IPS-15b (cell line): ENCODE data around the gene NF2.

Experiments
- H3K27me3 ChIP-seq: one replicate; pipeline ENCODE4 v1.6.1; 2013; ENCODE audit warnings: low read length; ENCODE audit not compliant: control insufficient read depth, insufficient read depth
- H3K36me3 ChIP-seq: one replicate; pipeline ENCODE4 v1.6.1; 2013; ENCODE audit warnings: low read length; ENCODE audit not compliant: control insufficient read depth, insufficient read depth
- H3K4me1 ChIP-seq: one replicate; pipeline ENCODE4 v1.6.1; 2013; ENCODE audit warnings: mild to moderate bottlenecking, low read length; ENCODE audit not compliant: control insufficient read depth, insufficient read depth
- H3K4me3 ChIP-seq: one replicate; pipeline ENCODE4 v1.5.1; 2013; ENCODE audit warnings: low read depth, low read length
- H3K9ac ChIP-seq: one replicate; pipeline ENCODE4 v1.6.1; 2013; ENCODE audit warnings: low read depth, mild to moderate bottlenecking, low read length
- H3K9me3 ChIP-seq: one replicate; pipeline ENCODE4 v1.6.1; 2013; ENCODE audit warnings: mild to moderate bottlenecking, low read length; ENCODE audit not compliant: control insufficient read depth, insufficient read depth

The NF2 gene

GRCh38 chr22:29625090-29625825, 21.8 kb downstream of the NF2 start:
- H3K27me3 ChIP-seq = no peaks in the 10 kb centered on the region
- H3K9ac ChIP-seq = no peak overlapping the region
- no peak overlapping the region for H3K4me3 ChIP-seq
- H3K36me3 ChIP-seq = no peaks in the 10 kb centered on the region
- no peaks in the 10 kb centered on the region for H3K9me3 ChIP-seq
- H3K4me1 ChIP-seq = peaks cover 14% of the 10 kb centered on the region

GRCh38 chr22:29626497-29627195, 23.2 kb downstream of the NF2 start:
- H3K4me1 ChIP-seq = peaks cover 14% of the 10 kb centered on the region

GRCh38 chr22:29627196-29627535, 23.7 kb downstream of the NF2 start:
- H3K4me1 ChIP-seq = peaks cover 14% of the 10 kb centered on the region
- H3K9me3 ChIP-seq = no peaks in the 10 kb centered on the region
- H3K4me3 ChIP-seq = no peak overlapping the region
- no peaks in the 10 kb centered on the region for H3K27me3 ChIP-seq
- H3K9ac ChIP-seq = no peak overlapping the region
- H3K36me3 ChIP-seq = no peaks in the 10 kb centered on the region

More at GRCh38 chr22:29626497-29627195, 23.2 kb downstream of the NF2 start:
- Histone ChIP-seq H3K9ac (no peak overlapping the region), H3K4me3 (no peak overlapping the region), H3K9me3 (no peaks in the 10 kb centered on the region), H3K27me3 (no peaks in the 10 kb centered on the region), H3K36me3 (no peaks in the 10 kb centered on the region)

GRCh38 chr22:29628996-29629902, 25.8 kb downstream of the NF2 start:
- no peaks in the 10 kb centered on the region for H3K36me3 ChIP-seq
- H3K27me3 ChIP-seq = no peaks in the 10 kb centered on the region
- H3K9me3 ChIP-seq = no peaks in the 10 kb centered on the region
- no peak overlapping the region for H3K9ac ChIP-seq
- H3K4me1 ChIP-seq = peaks cover 11% of the 10 kb centered on the region
- H3K4me3 ChIP-seq = no peak overlapping the region

GRCh38 chr22:29629903-29630516, 26.6 kb downstream of the NF2 start:
- Histone ChIP-seq H3K9ac (peak overlapping the region; percentile 5), H3K9me3 (no peaks in the 10 kb centered on the region), H3K27me3 (no peaks in the 10 kb centered on the region), H3K4me3 (no peak overlapping the region), H3K36me3 (no peaks in the 10 kb centered on the region), H3K4me1 (peaks cover 11% of the 10 kb centered on the region)

GRCh38 chr22:29630987-29631386, 27.6 kb downstream of the NF2 start:
- H3K27me3 ChIP-seq = no peaks in the 10 kb centered on the region
- no peak overlapping the region for H3K4me3 ChIP-seq
- no peaks in the 10 kb centered on the region for H3K36me3 ChIP-seq
- no peak overlapping the region for H3K9ac ChIP-seq
- no peaks in the 10 kb centered on the region for H3K9me3 ChIP-seq
- peaks cover 7% of the 10 kb centered on the region for H3K4me1 ChIP-seq

GRCh38 chr22:29631725-29632124, 28.3 kb downstream of the NF2 start:
- H3K36me3 ChIP-seq = no peaks in the 10 kb centered on the region

GRCh38 chr22:29632672-29633071, 29.2 kb downstream of the NF2 start:
- Histone ChIP-seq H3K4me3 (no peak overlapping the region), H3K27me3 (no peaks in the 10 kb centered on the region), H3K36me3 (no peaks in the 10 kb centered on the region), H3K9ac (no peak overlapping the region), H3K4me1 (no peaks in the 10 kb centered on the region), H3K9me3 (no peaks in the 10 kb centered on the region)

More at GRCh38 chr22:29631725-29632124, 28.3 kb downstream of the NF2 start:
- Histone ChIP-seq H3K27me3 (no peaks in the 10 kb centered on the region), H3K9ac (no peak overlapping the region), H3K4me1 (peaks cover 7% of the 10 kb centered on the region), H3K4me3 (no peak overlapping the region), H3K9me3 (no peaks in the 10 kb centered on the region)

GRCh38 chr22:29633514-29634312, 30.3 kb downstream of the NF2 start:
- H3K4me3 ChIP-seq = no peak overlapping the region
- no peaks in the 10 kb centered on the region for H3K36me3 ChIP-seq
- no peaks in the 10 kb centered on the region for H3K9me3 ChIP-seq
- H3K27me3 ChIP-seq = no peaks in the 10 kb centered on the region
- H3K4me1 ChIP-seq = no peaks in the 10 kb centered on the region
- H3K9ac ChIP-seq = no peak overlapping the region

GRCh38 chr22:29634847-29635246, 31.4 kb downstream of the NF2 start:
- no peaks in the 10 kb centered on the region for H3K9me3 ChIP-seq
- no peak overlapping the region for H3K9ac ChIP-seq
- no peaks in the 10 kb centered on the region for H3K27me3 ChIP-seq
- H3K4me1 ChIP-seq = no peaks in the 10 kb centered on the region
- no peaks in the 10 kb centered on the region for H3K36me3 ChIP-seq
- H3K4me3 ChIP-seq = no peak overlapping the region
